Stimulated activated CD8-positive, alpha-beta memory T cell treated with anti-CD3 and anti-CD28 coated beads, Interleukin-15, amount 100 ng/mL, for 1 hour (primary cell): ENCODE data around the gene FERMT3.
"Not testable (repeated sequence)": the region's sequence is repeated elsewhere in the genome, so short reads cannot be mapped to it uniquely, and the experiment has no call there.

Experiments used
- DNase-seq: peaks from one replicate; pipeline ENCODE4 v3.0.0-alpha.2; 2020; ENCODE audit warnings: low read depth

FERMT3 gene

DNA sequence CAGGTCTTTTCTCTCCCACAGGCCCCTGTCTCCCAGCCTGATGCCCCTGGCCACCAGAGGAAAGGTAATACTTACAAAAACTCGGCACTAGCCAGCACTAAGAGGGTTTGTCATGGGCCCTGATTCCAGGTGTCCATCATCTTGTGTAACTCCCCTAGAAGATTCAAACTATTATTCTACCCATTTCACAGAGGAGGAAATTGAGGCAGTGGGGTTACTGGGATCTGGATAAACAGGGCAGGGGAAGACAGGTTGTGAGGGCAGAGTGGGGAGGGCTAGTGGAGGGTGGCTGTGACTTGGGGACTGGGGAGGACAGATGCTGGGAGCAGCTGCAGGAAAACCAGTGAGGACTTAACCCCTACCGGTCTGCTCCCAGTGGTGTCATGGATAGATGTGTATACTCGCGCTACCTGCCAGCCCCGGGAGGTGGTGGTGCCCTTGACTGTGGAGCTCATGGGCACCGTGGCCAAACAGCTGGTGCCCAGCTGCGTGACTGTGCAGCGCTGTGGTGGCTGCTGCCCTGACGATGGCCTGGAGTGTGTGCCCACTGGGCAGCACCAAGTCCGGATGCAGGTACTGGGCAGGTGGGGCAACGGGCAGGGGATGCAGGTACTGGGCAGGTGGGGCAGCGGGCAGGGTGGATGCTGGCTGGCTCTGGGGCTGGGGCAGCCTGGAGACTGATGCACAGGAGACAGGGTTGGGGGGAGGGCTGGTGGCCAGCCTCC is 29.1 kb downstream of the FERMT3 start:
- DNase-seq, result no peak

DNA sequence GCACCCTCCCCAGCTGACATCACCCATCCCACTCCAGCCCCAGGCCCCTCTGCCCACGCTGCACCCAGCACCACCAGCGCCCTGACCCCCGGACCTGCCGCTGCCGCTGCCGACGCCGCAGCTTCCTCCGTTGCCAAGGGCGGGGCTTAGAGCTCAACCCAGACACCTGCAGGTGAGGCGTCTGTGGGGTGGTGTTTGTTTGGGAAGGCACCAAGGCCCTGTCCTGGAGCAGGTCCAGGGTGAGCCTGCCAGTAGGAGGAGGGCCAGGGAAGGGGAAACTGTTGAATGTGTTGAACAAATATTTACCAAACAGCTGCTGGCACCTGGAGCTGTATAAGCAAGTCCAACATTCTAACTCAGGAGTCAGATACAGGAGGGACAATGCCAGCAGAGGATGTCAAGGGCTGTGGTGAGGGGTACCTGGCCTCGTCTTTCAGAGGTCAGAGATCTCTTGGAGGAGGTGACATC is 31.0 kb downstream of the FERMT3 start:
- DNase-seq, result no peak

DNA sequence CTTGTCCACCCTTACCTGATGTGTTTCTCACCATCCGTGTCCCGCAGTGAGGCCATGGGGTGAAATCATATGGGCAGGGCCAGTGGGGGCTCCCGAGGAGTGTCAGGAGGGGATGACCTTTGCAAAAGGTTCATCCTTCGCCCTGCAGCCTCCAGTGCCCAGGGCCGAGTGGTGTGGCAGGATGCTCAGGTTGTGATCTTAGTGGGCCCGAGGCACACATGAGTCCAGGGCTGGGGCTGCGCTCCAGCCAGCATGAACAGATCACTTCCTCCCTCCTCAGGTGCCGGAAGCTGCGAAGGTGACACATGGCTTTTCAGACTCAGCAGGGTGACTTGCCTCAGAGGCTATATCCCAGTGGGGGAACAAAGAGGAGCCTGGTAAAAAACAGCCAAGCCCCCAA is 31.6 kb downstream of the FERMT3 start:
- DNase-seq, result no peak

- DNase-seq, result no peak
Measured at GRCh38 chr11:64238999-64239398, 32.5 kb downstream of the FERMT3 start.

- DNase-seq, result no peak
Measured at GRCh38 chr11:64239662-64240434, 33.3 kb downstream of the FERMT3 start.

DNA sequence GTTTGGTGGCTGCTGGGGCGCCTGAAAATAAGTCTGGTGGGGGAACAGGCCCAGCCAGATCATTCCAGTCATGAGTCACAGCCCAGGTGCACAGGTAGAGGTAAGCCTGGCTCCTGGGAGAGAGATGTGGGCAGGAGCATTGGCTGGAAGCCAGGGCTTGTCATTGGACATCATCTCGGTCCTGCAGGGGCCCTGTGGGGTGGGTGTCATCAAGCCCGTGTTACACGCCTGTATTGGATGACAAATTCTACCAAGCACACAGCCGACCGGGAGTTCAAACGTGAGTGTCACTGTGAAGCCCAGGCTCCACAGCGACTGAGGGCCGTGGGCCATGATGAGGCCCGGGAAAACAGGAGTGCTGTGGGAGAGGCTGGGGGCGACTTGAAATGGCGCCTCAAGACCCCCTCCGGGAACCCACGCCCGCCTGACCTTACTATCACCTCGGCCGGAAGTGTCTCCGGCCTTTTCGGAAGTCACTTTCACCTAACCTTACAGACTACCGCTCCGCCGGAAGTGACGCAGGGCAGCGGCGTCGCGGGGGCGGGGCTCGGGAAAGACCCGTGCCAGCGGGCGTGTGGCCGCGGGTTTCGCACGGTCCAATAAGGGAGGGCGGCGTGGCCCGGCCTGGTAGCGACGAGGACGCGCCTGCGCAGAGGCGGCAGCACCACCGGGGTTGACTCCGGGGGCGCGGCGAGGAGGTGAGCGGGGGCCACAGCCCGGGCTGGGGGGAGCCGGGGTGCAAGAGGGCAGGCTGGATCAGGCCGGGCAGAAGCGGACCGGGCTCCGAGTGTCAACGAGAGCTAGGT is 34.1 kb downstream of the FERMT3 start, which contains the start of gene FKBP2:
Gene FKBP2, plus strand, starts transcription at position 661 of the 806 bp plus-strand sequence. CDS start 1,293 bp downstream, outside the sequence.
- peak; percentile 88 for DNase-seq

GRCh38 chr11:64241241-64241490 is 34.6 kb downstream of the FERMT3 start:
- DNase-seq, result no peak

DNA sequence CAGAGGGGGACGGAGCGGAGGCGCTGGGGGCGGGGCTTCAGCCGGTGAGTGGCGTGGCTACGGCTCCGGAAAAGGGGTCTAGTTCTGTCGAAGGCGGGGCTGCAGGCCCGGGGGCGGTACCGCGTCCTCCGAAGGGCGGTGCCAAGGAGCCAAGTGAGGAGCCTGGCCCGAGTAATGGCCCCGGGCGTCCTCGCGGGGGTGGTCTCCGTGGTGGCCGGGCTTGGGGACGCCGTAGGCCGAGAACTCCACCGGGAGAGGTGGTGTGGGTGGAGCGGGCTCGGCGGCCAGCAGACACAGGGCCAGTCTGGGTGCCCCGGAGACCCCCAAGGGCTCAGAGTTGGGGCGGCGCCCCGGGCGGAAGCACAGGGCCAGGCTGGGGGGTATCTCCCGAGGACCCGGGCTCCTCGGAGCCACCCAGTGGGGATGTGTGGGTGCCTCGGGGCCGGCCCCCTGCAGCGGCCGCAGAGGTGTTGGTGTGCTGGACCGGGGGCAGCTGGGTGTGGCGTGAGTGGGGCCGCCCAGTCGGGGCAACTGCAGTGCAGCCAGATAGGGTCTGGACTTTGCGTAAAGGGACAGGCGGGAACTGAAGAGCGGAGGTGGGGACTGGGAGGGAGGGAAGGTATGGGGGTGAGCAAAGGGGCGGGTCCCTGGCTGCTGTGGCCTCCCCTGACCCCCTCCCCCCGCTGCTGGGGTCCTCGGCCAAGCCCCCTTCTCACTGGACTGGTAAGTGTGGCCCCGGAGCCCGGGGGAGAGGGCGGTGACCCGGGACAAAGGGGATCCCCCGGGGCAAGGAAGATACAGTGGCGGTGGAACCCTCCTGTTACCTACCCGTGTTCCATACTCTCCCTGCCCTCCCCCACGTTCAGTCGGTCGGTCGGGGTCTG is 35.2 kb downstream of the FERMT3 start:
- peak; percentile 99 for DNase-seq

DNA sequence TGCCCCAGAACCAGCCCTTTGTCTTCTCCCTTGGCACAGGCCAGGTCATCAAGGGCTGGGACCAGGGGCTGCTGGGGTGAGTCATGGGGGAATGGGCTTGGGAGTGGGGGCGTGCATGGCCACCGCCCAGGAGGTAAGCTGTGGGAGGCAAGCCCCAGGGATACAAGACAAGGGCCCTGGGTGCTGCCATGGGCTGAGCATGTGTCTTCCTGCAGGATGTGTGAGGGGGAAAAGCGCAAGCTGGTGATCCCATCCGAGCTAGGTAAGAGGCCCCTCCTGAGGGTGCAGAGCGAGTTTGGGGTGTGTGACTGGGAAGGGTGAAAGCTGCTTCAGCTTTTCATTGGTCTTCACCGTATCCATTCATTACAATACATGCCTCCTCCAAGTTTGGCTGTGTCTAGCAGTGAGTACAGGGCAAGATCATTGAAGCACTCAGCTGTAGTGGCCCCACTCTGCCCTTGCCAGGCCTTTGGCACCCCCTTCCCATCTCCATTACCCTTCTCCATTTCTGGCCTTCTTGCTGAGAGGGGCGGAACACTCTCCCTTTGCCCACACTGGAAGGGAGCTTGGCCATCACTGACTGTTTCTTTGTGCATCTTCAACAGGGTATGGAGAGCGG is 36.8 kb downstream of the FERMT3 start:
- no peak for DNase-seq

- DNase-seq, result no peak
Measured at GRCh38 chr11:64244107-64244506, 37.6 kb downstream of the FERMT3 start.

DNA sequence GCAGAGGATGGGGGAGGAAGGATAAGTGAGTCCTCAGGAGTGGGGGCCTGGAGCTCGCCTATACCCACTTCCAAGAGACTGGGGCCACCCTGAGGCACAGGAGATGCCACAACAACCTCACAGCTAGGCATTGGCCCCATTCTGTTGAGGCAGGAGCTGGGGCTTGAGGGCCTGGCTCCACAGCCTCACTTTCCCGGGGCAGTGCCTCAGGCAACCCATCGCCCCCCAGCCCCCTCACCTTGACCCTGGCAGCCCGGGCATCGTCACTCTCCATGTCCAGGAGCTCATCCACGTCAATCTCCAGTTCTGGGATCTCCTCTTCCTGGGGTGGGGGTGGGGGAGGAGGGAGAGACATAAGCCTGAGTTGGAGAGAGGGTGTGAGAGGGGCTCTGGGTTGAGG is 38.4 kb downstream of the FERMT3 start:
- no peak for DNase-seq

- DNase-seq, result no peak
Measured at GRCh38 chr11:64245401-64245796, 38.9 kb downstream of the FERMT3 start.

GRCh38 chr11:64245797-64246620 is 39.5 kb downstream of the FERMT3 start:
- peak; percentile 44 for DNase-seq

DNA sequence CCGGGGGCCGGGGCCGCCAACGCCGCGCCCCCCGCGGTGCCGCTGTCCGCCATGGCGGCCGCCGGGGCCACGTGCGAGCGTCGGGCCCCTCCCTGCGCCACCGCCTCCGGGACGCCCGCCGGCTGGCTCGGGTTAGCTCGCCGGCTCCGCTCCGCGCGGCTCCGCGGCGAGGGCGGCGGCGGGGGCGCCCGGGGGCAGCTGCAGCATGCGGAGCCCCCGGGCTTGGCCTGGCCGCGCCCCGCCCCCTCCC is 40.0 kb downstream of the FERMT3 start:
- not testable (repeated sequence) for DNase-seq

DNA sequence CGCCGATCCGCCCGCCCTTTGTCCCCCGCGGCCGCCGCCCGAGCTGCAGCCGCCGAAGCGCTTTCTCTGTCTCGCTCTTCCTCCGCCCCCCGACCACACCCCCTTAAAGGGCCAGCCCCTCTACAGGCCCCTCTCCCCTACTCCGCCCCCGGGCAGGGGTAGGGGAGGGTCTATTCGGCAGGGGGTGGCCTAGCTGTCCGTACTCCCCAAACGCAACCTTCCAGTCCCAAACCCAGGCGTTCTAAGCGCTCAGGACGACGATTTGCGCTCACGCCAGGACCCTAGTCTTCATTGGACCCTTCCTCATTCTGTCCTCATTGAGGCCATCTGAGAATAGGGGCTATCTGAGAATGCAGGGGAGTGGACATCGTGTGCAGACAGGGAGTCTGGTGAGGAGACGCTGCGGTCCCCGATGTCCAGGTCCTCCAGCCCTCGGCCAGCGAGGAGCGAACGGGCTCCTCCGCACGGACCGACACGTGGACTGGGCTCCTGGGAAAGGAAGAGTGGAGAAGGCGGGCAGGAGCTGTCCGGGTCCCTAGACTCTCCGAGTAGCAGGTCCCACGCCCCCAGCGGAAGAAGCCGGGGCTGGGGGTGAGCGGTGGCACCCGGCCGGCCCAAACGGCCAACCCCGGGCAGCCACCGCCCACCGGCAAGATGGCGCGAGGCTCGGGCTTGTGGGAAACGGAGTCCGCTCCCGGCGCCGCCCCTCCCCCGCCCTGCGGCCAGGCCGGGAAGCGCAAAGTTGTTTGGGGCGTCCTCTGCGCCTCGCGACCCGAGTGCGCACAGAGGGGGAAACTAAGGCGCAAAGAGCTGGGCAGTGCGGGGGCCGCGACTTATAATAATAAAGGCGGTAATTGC is 40.6 kb downstream of the FERMT3 start, which contains the start of gene PPP1R14B:
Gene PPP1R14B, minus strand, starts transcription at position 73 of the 858 bp plus-strand sequence. CDS start 270 bp downstream, outside the sequence.
- DNase-seq, result peak; percentile 54

DNA sequence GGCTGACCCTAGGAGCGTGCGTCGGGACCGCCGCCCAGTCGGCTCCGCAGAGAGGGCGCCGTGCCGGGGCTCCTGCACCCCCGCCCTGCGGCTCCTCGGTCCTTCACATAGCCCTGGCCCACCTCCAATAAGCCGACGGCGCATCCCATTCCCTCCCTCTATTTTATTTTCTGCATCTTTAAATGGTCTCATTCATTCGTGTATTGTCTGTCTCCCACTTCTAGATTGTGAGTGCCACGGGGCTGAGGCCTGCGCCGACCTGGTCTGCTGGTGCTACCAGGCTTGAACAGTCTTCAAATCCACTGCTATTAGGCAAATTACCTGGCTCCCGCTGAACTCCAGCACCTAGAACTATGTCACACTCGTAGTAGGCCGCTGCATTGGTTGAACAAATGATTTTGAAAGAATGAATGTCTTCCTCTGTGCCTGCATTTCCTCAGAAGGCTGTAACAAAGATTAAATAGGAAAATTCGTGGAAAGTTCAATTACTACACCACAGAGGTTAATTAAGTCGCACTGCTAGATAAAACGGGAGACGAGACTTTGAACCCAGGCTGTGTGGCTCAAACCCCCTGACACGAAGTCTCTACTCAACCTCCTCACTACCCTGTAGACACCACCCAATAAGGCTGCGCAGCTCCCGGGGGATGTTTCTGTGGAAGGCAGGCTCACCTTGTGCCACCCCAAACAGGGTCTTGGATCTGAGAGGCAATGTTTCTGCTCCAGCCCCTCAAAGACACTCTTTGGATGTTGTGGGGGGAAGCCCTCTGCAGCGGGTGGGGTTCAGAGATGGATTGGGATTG is 41.4 kb downstream of the FERMT3 start:
- DNase-seq, result no peak

GRCh38 chr11:64248578-64248977 is 42.1 kb downstream of the FERMT3 start:
- DNase-seq, result no peak

- DNase-seq, result no peak
Measured at GRCh38 chr11:64249038-64249437, 42.5 kb downstream of the FERMT3 start.
